T1000 (cell line): ENCODE results near the gene PAN3.
"Not testable (repeated sequence)": the region's sequence is repeated elsewhere in the genome, so short reads cannot be mapped to it uniquely, and the experiment has no call there.

Experiments used
- DNase-seq: peaks from one replicate; lab custom pipeline; 2025; ENCODE audit warnings: mixed read lengths; lab: John Stamatoyannopoulos, UW

PAN3 gene

DNA sequence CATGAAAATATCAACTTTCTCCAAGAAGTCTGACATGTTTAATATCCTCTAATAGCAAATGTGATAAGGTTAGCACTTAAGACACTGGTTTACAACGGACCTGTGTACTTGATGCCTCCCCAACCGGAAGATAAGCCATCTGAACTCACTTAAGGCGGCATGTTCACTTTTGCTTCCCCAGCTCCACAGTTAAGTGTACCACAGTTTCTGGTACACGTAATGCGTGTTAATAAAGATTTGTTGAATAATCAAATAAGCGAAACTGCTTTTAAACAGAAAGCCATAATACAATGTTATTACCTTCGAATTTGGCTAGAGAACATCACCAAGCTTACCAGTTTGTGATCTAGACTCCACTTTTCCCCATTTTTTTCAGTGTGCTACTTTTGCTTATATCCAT is 1.4 kb upstream of the PAN3 start:
- DNase-seq: no peak

GRCh38 chr13:28137596-28137995 is 749 bp upstream of the PAN3 start:
- no peak for DNase-seq

DNA sequence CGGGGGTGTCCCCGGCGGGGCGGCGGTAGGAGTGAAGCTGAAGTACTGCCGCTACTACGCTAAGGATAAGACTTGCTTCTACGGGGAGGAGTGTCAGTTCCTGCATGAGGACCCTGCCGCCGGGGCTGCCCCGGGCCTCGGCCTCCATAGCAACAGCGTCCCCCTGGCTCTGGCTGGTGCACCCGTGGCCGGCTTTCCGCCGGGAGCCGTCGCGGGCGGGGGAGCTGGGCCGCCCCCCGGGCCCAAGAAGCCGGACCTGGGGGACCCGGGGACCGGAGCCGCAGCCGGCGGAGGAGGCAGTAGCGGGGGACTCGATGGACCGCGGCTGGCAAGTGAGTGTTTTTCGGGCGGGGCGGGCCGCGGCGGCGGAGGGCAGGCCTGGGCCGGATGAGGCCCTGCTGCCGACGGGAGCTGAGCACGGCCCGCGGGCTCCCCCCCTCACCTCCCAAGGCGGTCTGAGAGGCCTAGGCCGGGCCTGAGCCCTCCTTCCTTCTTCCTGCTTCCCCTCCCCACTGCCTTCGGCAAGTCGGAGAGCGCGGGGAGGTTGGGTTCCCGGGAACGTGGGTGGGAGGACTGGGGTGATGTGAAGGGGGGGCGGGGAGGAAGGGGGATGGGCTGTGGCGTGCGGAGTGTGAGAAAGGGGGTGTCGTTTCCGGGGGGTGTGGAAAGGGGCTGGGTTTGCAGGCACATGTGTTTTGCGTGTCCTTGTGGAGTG is 568 bp downstream of the PAN3 start:
- peak; percentile 38 for DNase-seq

DNA sequence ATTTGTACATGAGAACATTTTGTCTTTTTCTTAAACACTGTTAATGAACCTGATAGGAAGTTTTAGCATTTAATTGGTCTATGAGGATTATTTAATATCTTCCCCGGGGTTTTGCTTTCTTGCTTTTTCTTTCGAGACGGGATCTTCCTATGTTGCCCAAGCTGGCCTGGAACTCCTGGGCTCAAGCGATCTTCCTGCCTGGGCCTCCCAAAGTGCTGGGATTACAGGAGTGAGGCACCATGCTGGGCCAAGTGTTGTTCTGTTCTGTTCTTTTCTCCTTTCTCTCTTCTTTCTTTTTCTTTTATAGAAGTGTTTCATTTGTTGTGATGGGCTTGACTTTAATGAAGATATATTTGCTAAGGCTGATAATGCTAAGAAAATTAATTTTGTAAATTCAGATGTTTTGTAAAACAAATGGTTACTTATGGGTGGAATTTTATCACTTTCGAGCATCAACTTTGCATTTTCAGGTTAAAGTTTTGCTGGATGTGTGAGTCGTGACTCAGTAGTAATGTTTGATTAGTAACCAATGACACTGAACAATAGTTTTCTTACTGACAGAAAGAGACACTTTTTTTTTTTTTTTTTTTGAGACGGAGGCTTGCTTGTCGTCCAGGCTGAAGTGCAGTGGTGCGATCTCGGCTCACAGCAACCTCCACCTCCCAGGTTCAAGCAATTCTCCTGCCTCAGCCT is 2.2 kb downstream of the PAN3 start:
- no peak for DNase-seq

- not testable (repeated sequence) for DNase-seq
Measured at GRCh38 chr13:28141542-28141941, 3.2 kb downstream of the PAN3 start.

GRCh38 chr13:28145049-28145448 is 6.7 kb downstream of the PAN3 start:
- no peak for DNase-seq

- no peak for DNase-seq
Measured at GRCh38 chr13:28147495-28147894, 9.2 kb downstream of the PAN3 start.

- DNase-seq: no peak
Measured at GRCh38 chr13:28159057-28159456, 20.7 kb downstream of the PAN3 start.

DNA sequence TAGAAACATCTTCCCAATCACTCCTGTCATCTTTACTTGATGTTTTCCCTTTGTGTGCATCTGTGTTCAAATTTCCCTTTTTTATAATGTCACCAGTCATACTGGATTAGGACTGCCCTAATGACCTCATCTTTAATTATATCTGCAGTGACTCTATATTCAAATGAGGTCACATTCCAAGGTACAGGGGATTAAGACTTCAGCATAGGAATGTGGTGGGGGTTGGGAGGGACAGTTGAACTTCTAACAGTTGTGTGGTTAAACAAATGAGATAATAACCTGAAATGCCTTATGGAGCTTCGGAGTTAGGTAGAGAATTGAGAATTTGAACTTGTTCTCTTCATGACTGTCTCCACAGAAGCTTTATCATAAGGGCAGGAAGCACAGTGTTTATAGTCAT is 23.0 kb downstream of the PAN3 start:
- DNase-seq: no peak

DNA sequence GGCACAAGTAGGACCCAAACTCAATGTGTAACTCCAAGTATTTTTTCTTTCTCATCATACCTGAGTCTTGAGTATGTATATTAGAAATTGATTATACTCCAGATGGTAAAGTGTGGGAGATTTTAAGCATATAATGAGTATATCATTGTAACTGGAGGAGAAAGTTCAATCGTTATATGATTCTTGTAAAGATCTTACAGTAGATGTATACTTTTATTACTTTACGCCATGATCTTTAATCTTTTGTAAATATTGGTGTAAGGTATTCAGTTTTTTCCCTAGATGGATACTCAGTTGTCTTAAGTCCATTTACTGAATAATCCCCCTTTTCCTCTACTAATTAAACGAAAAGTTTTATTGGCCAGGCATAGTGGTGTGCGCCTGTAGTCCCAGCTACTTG is 25.2 kb downstream of the PAN3 start:
- no peak for DNase-seq

- DNase-seq: no peak
Measured at GRCh38 chr13:28166257-28166656, 27.9 kb downstream of the PAN3 start.

DNA sequence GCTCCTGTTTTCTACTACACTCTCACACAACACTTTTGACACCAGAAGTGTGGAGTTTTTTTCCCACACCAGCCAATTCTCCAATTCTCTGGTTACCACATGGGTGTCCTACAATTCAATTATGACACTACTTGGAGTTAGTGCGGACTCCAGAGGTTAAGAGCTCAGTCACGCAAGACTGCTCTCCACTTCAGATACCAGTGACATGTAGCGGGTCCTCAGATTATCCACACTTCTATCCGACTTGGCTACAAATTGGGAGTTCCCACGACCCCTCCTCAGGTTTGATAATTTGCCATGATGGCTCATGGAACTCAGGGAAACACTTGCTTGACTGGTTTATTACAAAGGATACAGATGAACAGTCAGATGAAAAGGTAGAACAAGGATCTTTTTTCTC is 32.9 kb downstream of the PAN3 start:
- no peak for DNase-seq

GRCh38 chr13:28172947-28173346 is 34.6 kb downstream of the PAN3 start:
- no peak for DNase-seq

DNA sequence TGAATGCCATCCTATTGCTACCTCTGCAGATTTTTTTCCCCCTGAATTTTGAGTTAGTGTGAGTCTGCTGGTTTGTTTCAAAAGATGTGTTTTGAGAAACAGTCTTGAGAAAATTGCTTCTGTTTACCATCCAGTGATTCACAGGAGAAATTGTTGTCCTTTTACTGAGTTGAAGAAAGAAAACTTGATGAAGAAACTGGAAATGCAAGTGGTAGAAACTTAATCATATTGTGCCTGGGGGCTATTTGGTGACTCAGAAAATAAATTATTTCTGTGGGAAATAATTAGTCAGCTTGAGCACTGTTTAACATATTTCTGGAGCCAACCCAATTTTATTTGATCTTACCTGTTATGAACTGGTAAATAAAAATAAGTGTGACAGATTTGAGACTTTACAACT is 35.4 kb downstream of the PAN3 start:
- no peak for DNase-seq

GRCh38 chr13:28177327-28177726 is 39.0 kb downstream of the PAN3 start:
- no peak for DNase-seq

DNA sequence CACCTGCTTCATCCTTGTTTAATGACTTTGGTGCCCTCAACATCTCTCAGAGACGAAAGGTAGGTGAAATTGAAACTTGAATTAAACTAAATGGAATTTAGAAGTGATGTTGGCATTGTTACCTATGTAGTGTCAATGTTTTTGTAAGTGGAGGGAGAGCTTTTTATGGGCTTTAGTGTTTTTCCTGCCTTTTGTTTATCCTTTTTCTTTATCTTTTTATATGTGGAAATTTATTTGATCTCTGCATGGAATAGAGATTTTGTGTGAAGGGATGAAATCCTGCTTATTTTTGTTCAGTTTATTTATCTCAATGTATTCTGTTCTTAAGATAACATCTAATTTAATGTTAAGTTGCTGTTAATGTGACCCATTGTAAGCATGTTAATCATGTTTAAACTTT is 39.5 kb downstream of the PAN3 start:
- DNase-seq: no peak

DNA sequence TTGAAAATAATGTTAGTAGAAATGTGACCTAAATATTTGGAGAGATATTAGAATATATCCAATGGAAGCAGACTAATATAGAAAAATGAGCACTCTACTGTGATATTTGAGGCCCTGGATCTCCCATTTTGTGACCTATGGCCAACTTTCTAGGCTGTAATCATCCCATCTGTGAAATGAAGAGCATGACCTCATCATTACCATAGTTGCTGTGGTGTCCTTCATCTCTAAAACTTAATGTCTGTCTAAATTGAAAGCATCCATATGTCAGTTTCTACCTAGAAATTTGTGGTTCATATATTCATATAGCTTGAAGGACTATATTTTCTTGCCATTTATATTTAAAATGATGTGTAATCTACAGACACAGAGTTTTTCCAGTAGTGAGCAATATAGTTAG is 41.6 kb downstream of the PAN3 start:
- DNase-seq: no peak

DNA sequence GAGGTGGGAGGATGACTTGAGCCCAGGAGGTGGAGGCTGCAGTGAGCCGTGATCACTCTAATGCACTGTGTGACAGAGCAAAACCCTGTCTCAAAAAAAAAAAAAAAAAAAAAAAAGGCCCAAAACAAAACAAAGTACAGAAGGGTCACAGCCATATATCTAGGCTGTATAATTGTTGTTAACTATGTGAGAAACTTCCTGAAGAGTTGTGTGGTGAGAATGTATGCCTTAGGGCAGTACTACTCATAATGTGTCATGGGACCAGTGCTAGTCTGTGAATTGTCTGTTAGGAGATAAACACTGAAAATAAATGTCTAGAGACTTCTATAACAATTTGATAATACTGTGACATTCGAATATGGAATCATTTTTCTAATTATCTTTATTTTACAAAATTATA is 43.1 kb downstream of the PAN3 start:
- DNase-seq: no peak

DNA sequence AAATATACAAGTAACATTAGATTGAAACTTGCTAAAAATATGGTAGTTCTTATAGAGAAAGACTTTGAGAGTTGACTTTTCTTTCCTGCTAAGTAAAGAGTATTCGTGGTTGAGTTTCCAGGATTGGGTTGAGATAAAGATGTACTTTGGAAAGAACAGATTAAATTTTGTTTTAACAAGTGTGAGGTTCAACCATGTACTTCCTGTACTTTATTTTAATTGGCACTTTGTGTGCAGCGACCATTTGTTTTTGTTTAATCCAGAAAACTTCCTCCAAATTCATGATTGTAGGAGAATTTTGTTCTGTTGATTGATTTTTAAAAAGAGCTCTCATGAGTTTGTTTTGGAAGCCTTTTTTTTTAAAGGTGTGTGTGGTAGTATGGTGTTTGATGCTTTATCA is 46.9 kb downstream of the PAN3 start:
- no peak for DNase-seq

- DNase-seq: no peak
Measured at GRCh38 chr13:28199089-28199488, 60.7 kb downstream of the PAN3 start.

GRCh38 chr13:28204043-28204442 is 65.7 kb downstream of the PAN3 start:
- no peak for DNase-seq

GRCh38 chr13:28204690-28205443 is 66.5 kb downstream of the PAN3 start:
- DNase-seq: no peak

- no peak for DNase-seq
Measured at GRCh38 chr13:28218679-28219078, 80.3 kb downstream of the PAN3 start.
